Fibroblast of the conjunctiva (primary cell): Measurements from ENCODE around the gene NEDD4L.
"Not testable (repeated sequence)": the region's sequence is repeated elsewhere in the genome, so short reads cannot be mapped to it uniquely, and the experiment has no call there.

Experiments
- DNase-seq: peaks from one replicate; pipeline ENCODE4 v3.0.0-alpha.2; 2010; ENCODE audit warnings: low read depth

NEDD4L gene

GRCh38 chr18:58043491-58044369, at the start of gene NEDD4L:
Gene NEDD4L, plus strand, starts transcription at chr18:58044226. Its CDS starts 435 bp downstream, at chr18:58044661.
- DNase-seq, result peak; percentile 60

- DNase-seq, result no peak
These were observed 48.7 kb upstream of the NEDD4L start for GRCh38 chr18:57995331-57995730.

GRCh38 chr18:57996894-57997293, 47.1 kb upstream of the NEDD4L start:
- DNase-seq, result not testable (repeated sequence)

- no peak for DNase-seq
These were observed 46.2 kb upstream of the NEDD4L start for GRCh38 chr18:57997820-57998219.

- no peak for DNase-seq
These were observed 45.6 kb upstream of the NEDD4L start for GRCh38 chr18:57998461-57998860.

- DNase-seq, result no peak
These were observed 39.7 kb upstream of the NEDD4L start for GRCh38 chr18:58004317-58004716.

- DNase-seq, result no peak
These were observed 39.0 kb upstream of the NEDD4L start for GRCh38 chr18:58005011-58005410.

GRCh38 chr18:58005885-58006523, 38.0 kb upstream of the NEDD4L start:
- DNase-seq, result peak; percentile 22

GRCh38 chr18:58009166-58009565, 34.9 kb upstream of the NEDD4L start:
- no peak for DNase-seq

- DNase-seq, result no peak
These were observed 33.8 kb upstream of the NEDD4L start for GRCh38 chr18:58010265-58010664.

- DNase-seq, result no peak
These were observed 31.7 kb upstream of the NEDD4L start for GRCh38 chr18:58012356-58012755.

GRCh38 chr18:58013241-58014211, 30.5 kb upstream of the NEDD4L start:
- DNase-seq, result no peak

GRCh38 chr18:58015065-58015780, 28.8 kb upstream of the NEDD4L start:
- no peak for DNase-seq

GRCh38 chr18:58017267-58017666, 26.8 kb upstream of the NEDD4L start:
- no peak for DNase-seq

GRCh38 chr18:58020567-58021107, 23.4 kb upstream of the NEDD4L start:
- no peak for DNase-seq

GRCh38 chr18:58021504-58021903, 22.5 kb upstream of the NEDD4L start:
- DNase-seq, result no peak

- DNase-seq, result no peak
These were observed 20.9 kb upstream of the NEDD4L start for GRCh38 chr18:58023108-58023507.

GRCh38 chr18:58024139-58024538, 19.9 kb upstream of the NEDD4L start:
- DNase-seq, result no peak

GRCh38 chr18:58025205-58025604, 18.8 kb upstream of the NEDD4L start:
- DNase-seq, result no peak

- no peak for DNase-seq
These were observed 18.3 kb upstream of the NEDD4L start for GRCh38 chr18:58025733-58026132.

GRCh38 chr18:58026395-58026794, 17.6 kb upstream of the NEDD4L start:
- no peak for DNase-seq
